NK-92 (cell line): ENCODE data around the gene SEC61G.

Experiments
- DNase-seq: peaks from one replicate; lab custom pipeline; 2025; ENCODE audit not compliant: unreplicated experiment; lab: John Stamatoyannopoulos, UW

Gene SEC61G

DNA sequence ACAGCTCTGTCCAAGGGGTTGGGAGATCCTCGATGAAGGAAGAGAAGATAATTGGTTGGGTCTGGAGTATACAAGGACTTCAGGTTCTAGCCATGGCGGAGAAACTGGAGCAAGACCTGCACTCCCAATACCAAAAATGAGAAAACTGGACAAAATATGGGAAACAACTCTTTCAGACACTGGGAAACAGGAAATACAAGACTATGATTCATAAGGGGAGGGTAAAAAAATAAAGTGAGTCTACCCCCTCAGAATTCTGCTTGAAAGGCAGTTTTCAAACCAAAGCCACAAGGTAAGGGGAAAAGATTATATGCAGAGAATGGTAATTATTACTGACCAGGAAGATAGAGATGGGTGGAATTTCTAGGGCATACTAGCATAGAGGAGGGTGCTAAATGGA, 10.2 kb upstream of the SEC61G start:
- DNase-seq = no peak

DNA sequence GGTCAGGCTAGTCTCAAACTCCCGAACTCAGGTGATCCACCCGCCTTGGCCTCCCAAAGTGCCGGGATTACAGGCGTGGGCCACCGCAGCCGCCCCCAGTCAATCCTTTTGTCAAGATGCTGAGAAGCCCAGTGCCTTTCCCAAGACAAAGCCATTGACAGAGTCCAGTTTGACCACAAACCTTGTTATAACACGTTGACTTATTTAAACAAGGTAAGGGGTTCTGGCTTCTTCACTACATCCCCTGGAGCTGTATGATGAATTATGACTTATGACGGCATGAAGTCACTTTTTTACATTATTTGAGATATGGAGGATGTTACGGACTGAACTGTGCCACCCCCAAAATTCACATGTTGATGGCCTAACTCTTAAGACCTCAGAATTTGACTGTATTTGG, 5.8 kb upstream of the SEC61G start:
- no peak for DNase-seq

DNA sequence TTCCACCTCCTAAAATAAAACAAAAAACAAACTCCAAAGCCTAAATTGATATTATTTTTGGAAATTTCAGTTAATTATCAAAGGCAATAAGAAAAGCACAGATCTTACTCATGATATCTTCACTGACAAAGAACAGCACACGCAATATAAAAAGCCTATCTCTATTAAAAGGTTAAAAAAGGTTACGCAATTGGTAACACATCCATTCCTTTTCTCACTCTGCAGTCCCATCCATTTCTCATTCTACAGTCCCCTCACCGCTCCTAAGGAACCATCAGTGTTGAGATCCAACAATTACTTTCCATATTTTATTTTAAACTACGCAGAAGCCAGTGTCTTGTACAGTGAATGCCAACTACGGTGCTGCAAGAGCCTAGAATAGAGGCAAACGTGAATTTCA, 1.3 kb downstream of the SEC61G start:
- DNase-seq = no peak

DNA sequence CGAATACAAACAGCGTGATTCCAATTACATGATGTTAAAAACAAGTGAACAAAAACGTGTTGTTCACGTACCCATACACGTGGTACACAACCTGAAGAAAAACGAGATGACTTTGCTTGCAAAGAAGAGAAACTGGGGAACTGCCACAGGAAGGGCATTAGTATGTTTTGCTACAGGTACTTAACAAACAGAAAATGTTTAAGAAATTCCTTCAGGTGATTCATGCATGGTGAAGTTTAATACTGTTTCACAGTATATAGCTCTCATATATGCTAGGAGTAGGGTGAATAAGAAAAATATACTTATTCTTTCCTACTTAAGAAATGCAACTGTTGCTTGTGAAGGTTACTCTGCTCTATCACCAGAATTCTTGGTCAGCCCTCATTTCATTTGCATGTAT, 9.8 kb downstream of the SEC61G start:
- no peak for DNase-seq

DNA sequence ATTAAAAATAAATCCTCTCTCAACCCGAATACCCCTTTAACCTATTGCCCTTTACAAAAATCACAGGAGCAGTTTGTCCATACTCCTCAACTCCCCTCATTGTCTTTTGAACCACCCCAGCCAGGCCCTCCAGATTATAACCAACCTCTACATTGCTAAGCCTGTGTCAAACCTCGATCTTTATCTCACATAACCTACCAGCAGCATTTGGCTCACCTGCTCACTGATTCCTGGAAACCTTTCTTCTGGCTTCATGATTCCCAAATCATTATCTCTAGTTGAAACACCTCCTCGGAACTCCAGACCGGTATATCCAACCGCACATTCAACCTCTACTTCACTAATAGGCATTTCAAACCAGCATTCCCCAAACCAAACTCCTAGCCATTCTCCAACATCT, 11.8 kb downstream of the SEC61G start:
- DNase-seq = no peak

DNA sequence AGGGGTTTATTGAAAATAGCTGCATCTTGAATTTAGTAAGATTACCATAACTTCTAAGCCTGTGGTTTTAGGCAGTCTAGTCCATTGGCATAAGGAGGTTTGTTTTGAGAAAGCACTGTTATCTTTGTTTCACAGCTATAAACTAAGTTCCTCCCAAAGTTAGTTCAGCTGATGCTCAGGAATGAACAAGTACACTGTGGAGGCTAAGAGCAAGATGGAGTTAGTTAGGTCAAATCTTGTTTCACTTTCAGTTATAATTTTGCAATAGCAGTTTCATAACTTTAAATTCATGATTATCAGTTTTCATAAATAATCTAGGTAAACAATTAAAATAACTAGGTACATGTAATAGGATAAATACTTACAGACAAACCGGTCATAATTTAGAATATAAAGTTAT, 15.4 kb downstream of the SEC61G start:
- DNase-seq = no peak

DNA sequence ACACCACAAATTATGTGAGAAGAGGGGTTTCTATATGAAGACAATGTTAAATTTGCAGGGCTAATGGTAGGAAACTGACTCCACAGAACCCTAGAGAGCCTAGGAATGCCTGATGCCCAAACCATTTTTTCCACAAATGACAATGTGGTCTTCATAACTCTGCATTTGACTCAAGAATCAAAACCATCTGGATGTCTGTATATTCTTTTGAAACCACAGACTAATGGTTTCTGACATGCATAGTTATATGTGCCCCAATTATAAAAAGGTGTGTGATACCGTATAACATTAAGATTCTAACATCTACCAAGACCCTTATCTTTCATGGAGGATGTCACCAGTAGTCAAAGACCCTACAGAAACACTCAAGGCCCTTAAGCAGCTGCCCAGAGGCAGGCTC, 20.3 kb downstream of the SEC61G start:
- no peak for DNase-seq

DNA sequence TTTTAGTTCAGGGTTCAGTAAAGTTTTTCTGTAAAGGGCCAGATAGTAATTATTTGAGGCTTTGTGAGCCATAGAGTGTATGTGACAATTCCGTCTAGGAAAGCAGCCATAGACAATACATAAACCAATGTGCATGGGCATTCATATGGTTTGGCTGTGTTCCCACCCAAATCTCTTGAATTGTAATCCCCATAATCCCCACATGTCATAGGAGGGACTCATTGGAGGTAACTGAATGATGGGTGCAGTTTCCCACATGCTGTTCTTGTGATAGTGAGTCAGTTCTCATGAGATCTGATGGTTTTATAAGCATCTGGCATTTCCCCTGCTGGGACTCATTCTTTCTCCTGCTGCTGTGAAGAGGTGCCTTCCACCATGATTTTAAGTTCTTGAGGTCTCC, 29.9 kb downstream of the SEC61G start:
- no peak for DNase-seq

DNA sequence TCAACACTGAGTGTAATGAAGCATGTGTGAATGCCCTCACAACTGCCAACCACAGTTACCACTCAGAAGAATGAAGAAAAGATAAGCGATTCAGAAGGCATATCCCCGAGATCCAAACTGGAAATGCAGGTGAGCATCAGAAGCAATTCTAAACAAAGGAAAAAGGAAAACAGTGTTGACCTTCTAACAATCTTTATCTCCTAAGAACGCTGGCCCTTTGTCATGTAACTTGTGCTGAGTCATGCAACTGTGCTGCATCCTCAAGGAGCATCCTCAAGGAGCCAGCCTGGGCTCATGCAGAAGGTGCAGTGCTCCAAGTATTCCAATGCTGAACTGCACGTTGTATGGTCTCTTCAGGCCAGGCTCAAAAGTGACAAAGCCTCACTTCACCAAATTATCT, 30.6 kb downstream of the SEC61G start:
- no peak for DNase-seq

DNA sequence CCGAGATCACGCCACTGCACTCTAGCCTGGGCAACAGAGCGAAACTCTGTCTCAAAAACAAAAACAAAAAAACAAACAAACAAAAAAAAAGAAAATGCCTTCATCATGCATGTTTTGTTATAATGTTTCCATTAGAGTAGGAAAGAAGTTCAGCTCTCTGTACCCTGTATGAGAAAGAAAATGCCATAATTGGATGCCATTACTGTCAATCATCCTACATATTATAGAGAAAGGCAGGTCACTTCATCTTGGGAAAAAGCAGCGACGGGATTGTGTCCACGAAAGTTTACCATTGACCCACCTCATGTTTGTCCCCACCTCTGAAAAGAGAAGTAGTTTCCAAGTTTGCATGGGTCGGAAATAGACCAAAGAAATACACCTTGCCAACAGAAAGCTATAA, 33.8 kb downstream of the SEC61G start:
- no peak for DNase-seq

DNA sequence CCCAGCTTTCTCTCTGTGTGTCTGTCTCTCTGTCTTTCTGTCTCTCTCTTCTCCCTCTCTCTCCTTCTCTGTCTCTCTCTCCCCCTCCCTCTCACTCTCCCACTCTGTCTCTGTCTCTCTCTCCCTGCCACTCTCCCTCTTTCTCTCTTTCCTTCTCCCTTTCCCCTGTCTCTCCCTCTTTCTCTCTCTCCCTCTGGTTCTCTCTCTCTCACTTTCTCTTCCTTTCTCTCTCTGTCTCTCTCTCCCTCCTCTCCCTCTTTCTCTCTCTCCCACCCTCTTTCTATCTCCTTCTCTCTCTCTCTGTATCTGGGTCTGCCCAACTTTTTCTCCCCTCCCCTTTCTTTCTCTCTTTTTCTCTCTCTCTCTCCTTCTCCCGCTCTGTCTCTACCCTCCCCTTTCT, 36.5 kb downstream of the SEC61G start:
- no peak for DNase-seq

DNA sequence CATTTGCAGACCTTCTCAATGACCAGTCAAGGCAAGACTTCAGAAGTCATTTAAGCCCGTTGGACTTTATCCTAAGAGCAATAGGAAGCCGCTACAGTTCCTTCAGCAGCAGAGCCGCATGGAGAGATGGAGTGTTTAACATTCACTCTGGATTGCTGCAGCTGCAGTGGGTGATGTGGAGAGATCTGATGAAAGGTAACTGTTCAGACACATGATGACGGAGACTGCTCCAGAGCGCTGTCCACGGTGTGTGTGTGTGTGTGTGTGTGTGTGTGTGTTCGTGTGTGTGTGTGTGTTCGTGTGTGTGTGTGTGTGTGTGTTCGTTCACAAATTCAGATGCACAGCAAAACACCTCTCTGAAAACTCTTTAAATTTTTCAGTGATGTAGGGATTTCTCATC, 37.0 kb downstream of the SEC61G start:
- DNase-seq = no peak

DNA sequence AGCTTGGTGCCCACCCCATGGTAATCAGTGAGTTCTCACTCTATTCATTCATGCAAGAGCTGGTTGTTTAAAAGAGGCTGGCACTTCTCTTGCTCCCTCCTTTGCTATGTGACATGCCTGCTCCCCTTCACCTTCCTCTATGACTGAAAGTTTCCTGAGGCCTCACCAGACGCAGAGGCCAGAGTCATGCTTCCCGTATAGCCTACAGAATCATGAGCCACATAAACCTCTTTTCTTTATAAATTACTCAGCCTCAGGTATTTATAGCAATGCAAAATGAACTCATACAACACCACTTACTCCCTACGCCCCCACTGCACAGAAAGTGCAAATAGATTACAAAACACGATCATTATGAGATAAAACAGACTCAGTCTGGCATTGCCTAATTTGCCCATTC, 39.0 kb downstream of the SEC61G start:
- no peak for DNase-seq

DNA sequence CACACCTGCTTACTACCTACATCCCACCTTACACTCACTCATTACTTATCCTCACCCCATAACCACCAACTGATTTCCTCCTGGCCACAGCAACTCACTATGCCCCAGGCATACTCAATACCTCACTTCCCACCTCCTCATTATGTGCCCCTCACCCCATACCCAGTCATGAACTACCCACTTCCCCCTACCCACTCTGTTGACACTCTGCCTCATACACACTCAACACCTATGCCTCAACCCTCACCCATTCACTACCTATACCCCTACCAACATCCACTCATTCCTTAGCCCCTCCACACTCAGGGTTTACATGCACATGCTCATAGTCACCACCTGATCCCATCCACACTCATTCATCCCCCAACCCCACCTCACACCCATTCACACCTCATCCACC, 39.6 kb downstream of the SEC61G start:
- DNase-seq = no peak

DNA sequence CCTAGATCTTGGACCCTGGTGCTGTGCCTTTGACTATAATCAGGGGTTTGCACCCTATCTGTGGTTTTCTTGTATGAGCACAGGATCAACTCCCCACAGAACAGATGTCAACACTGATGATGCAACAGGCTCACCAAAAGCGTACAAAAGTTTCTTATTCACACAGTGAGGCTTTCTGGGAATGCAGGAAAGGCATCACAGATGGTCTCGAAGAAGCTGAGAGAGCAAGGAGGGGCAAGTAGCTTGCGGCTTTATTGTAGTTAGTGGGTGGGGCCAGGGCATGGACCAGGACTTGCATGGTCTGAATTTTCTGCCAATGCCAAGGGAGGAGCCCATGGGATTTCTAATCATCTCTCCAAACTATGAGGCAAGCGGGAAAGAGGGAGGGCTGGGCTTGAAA, 46.2 kb downstream of the SEC61G start:
- no peak for DNase-seq

DNA sequence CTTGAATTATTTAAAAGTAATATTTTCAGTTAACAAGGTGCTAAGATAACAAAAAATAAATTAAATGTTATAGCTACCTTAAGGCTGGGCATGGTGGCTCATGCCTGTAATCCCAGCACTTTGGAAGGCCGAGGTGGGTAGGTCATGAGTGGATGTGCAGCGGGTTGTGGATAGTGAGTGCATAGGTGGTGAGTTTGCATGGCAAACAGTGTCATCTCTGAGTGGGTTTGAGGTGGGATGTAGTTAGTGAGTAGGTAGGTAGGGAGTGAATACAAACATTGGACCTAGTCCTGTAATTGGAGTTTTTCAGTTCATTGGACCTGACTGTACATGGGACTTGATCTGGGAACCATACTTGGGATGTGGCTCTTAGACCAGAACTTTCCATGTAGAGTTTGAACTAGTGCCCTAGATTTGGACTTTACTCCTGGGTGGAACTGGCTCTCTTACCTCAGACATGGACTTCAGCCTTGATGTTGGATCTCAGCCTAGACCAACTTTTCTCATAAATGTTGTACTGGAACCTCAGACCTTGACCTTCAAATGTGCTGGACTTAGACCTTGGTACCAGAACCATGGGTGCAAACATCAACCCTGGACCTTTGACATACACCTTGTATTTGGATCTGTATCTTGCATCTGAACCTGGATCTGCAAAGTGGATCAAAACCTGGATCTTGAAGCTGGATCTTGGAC, 47.0 kb downstream of the SEC61G start:
- no peak for DNase-seq

DNA sequence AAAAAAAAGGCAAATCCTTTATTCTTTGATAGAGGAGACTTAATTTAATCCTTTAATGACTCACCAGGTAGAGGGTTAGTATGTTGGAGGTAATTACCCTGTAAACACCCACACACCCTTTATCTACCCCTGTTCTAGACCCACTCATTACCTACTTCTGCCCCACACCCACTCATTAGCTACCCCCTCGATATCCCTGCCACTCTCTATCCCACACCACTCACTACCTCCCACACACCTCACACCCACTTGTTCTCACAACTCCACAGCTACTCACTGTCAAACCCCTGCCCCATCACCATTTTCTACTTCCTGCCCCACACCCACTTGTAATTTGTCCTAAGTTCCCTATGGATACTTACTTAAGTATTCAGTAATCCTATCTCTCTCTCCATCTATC, 49.7 kb downstream of the SEC61G start:
- no peak for DNase-seq

DNA sequence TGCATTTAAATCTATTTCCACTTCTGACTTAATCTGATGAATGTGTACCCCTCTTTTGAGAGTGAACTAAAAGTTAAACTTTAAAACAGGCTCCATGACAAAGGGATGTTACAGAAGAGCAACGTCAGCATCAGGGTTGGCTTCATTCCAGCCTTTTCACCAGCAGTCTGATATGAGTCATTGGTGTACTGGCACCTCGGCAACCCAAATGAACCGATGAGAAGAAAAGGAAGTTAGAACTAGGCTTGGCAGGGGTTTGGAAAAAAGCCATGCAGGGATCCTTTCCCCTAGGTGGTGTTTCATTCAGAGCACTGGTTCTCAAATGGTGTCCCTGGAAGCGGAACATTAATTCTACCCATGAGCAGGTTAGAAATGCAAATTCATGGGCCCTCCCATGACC, 53.6 kb downstream of the SEC61G start:
- DNase-seq = no peak

DNA sequence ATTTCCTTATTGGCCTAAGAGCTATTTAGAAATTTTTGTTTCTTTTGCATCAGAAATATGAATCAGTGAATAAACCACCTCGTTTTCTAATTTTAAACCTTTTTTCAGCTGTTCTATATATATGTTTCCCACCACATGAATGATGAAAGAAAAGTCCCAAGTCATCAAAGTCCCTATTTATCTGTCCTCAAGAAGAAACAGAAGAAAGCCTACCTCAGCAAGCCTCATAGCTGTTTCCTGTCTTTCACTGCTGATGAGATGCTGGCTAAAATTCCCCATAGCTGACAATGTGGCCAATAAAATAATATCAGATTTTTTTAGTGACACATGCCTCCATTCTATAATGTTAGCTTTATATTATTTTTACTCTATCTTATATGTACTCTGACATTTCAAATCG, 54.2 kb downstream of the SEC61G start:
- DNase-seq = no peak
